BLaER1 treated with 17β-estradiol and CSF1 and Interleukin-3, amounts not matched to agents 10 nM and 100 nM (cell line): Measurements from ENCODE around the gene FAM216B.

Experiments
- H3K27ac ChIP-seq, 11 experiments: shearing (Covaris generic); formaldehyde crosslinking; 2 replicates each; pipeline ENCODE4 v1.8.1; 2022
- H3K27me3 ChIP-seq, 11 experiments: shearing (Covaris generic); formaldehyde crosslinking; 2 replicates each; pipeline ENCODE4 v1.8.1; 2022
- H3K36me3 ChIP-seq, 11 experiments: shearing (Covaris generic); formaldehyde crosslinking; 2 replicates each; pipeline ENCODE4 v1.8.1; 2022
- H3K4me1 ChIP-seq, 10 experiments: shearing (Covaris generic); formaldehyde crosslinking; 2 replicates each; pipeline ENCODE4 v1.8.1; 2022
- H3K4me2 ChIP-seq, 11 experiments: shearing (Covaris generic); formaldehyde crosslinking; 2 replicates each; pipeline ENCODE4 v1.8.1; 2022
- H3K4me3 ChIP-seq, 10 experiments: shearing (Covaris generic); formaldehyde crosslinking; 2 replicates each; pipeline ENCODE4 v1.8.1; 2022
- H3K9ac ChIP-seq, 11 experiments: shearing (Covaris generic); formaldehyde crosslinking; 2 replicates each; pipeline ENCODE4 v1.8.1; 2022
- H3K9me3 ChIP-seq, 11 experiments: shearing (Covaris generic); formaldehyde crosslinking; replicated peaks in 1 of 11; 2 replicates each; pipeline ENCODE4 v1.8.1; 2022
- H4K20me1 ChIP-seq, 11 experiments: shearing (Covaris generic); formaldehyde crosslinking; 2 replicates each; pipeline ENCODE4 v1.8.1; 2022
- Cebpa-rat ChIP-seq, 11 experiments: shearing (Covaris generic); IDR thresholded peaks; 2 replicates each; pipeline ENCODE4 v1.8.1; 2022

FAM216B gene

DNA sequence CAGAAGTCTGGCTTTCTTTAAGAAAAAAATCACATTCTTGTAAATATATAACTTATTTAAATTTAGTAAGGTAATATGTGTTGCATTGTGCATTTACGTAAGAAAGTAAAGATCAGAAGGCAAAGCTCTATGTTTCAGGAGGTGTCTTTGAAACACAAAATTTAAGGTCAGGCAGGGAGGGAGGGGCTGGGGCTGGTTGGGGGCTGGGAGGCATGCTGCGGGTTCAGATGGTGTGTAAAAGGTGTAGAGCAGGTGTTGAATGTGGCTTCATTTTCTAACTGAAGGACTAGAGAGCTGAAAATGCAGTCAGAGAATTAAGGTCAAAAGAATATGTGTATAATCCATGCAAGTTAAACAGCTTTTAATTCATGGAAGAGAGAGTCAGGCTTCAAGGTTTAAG is 14.3 kb downstream of the FAM216B start:
- no peak overlapping the region for H3K4me2 ChIP-seq
- H3K4me1 ChIP-seq, result no peaks in the 10 kb centered on the region
- no peak overlapping the region for H3K27ac ChIP-seq
- H3K27me3 ChIP-seq, result no peaks in the 10 kb centered on the region
- TF ChIP-seq Cebpa-rat (IDR thresholded peaks at IDR 0.05), result no peak
- peaks cover 0 to 7% (median 0%) of the 10 kb centered on the region in 11 experiments; a peak in 3 of 22 replicates for H3K9me3 ChIP-seq
- no peak overlapping the region for H3K9ac ChIP-seq
- no peaks in the 10 kb centered on the region for H3K36me3 ChIP-seq
- no peak overlapping the region for H3K4me3 ChIP-seq
- no peaks in the 10 kb centered on the region for H4K20me1 ChIP-seq

DNA sequence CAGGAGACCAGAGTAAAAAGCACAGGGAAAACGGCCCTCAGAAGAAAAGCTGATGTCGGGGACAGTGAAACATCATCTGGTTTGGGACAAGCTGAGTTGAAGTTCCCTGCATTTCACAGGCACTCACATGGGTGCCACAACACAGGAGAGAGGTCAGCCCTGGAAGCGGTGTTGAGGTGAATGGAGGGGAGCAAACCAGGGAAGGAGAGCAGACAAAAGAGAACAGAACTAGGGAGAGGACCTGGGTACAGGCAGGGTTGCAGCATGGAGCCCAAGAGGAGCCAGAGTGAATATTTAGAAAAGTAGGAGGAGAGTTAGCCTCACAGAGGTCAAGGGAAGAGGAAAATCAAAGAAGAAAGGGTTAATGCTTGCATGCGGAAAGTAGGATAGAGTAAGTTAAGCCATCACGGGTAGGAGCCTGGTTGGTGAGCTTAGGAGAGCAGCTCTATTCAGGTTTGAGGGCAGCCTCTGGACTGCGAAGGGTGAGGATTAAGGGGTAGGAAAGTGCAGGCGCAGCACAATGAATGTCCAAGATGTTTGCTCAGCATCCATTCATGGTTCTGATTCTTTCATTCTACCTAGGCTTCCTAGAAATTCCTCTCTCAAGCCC is 15.5 kb downstream of the FAM216B start:
- Histone ChIP-seq H3K4me1 (no peaks in the 10 kb centered on the region), H3K27me3 (no peaks in the 10 kb centered on the region), H3K9me3 (peaks cover 0 to 14% (median 0%) of the 10 kb centered on the region in 11 experiments; a peak in 10 of 22 replicates), H3K9ac (no peak overlapping the region), H3K36me3 (no peaks in the 10 kb centered on the region), H3K4me3 (no peak overlapping the region), H4K20me1 (no peaks in the 10 kb centered on the region), H3K4me2 (no peak overlapping the region), H3K27ac (no peak overlapping the region)
- TF ChIP-seq Cebpa-rat (IDR thresholded peaks at IDR 0.05), result no peak

DNA sequence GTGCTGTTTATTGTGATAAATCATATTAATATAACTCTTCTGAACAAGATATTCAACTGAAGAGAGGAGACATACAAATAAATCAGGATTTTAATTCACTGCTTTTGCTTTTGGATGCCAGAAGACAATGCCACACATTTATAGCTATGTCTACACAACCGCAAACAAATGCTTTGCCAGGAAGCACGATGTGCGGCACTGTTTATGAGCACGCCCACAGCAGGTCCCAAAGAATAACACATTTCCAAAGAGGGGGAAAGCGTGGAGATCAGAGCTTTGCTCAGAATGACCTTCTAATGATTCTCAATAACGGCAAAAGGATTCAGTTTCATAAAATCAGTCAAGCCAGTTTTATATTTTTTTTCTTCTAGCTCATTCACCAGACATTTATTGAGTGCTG is 16.7 kb downstream of the FAM216B start:
- H3K9me3 ChIP-seq, result peaks cover 0 to 26% (median 9%) of the 10 kb centered on the region in 11 experiments; a peak in 12 of 22 replicates
- no peak overlapping the region for H3K4me3 ChIP-seq
- H3K27me3 ChIP-seq, result no peaks in the 10 kb centered on the region
- no peak for TF ChIP-seq Cebpa-rat (IDR thresholded peaks at IDR 0.05)
- H3K9ac ChIP-seq, result no peak overlapping the region
- H4K20me1 ChIP-seq, result no peaks in the 10 kb centered on the region
- H3K36me3 ChIP-seq, result no peaks in the 10 kb centered on the region
- H3K4me1 ChIP-seq, result peaks cover 0 to 1% (median 0%) of the 10 kb centered on the region in 10 experiments; a peak in 3 of 20 replicates
- no peak overlapping the region for H3K27ac ChIP-seq
- H3K4me2 ChIP-seq, result no peak overlapping the region

DNA sequence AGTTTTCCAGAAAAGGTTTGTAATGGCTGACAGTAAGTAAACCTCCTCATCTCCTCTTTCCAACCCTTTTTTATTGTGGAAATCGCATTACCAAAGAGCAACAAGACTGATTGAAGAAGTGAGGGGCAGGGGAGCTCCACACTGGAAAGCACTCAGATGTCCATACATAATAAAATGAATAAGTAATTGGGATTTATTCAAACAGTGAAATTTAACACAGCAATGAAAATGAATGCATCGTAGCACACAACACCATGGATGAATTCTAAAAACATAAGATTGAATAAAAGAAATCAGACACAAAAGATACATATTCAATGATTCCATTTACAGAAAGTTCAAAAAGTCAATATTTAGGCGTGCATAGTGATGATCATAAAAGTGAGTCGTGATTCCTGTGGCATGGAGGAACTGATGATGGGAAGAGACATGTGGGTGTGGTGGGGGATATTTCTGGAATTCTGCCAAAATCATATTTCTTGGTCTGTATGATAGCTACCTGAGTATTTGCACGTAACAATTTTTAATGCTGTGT is 18.8 kb downstream of the FAM216B start:
- Histone ChIP-seq H3K9ac (no peak overlapping the region), H4K20me1 (no peaks in the 10 kb centered on the region), H3K4me3 (no peak overlapping the region), H3K27me3 (no peaks in the 10 kb centered on the region), H3K9me3 (peaks cover 0 to 19% (median 9%) of the 10 kb centered on the region in 11 experiments; a peak in 12 of 22 replicates), H3K36me3 (no peaks in the 10 kb centered on the region), H3K4me2 (no peak overlapping the region), H3K4me1 (peaks cover 0 to 22% (median 2%) of the 10 kb centered on the region in 10 experiments; a peak in 9 of 20 replicates), H3K27ac (no peak overlapping the region)
- no peak for TF ChIP-seq Cebpa-rat (IDR thresholded peaks at IDR 0.05)

DNA sequence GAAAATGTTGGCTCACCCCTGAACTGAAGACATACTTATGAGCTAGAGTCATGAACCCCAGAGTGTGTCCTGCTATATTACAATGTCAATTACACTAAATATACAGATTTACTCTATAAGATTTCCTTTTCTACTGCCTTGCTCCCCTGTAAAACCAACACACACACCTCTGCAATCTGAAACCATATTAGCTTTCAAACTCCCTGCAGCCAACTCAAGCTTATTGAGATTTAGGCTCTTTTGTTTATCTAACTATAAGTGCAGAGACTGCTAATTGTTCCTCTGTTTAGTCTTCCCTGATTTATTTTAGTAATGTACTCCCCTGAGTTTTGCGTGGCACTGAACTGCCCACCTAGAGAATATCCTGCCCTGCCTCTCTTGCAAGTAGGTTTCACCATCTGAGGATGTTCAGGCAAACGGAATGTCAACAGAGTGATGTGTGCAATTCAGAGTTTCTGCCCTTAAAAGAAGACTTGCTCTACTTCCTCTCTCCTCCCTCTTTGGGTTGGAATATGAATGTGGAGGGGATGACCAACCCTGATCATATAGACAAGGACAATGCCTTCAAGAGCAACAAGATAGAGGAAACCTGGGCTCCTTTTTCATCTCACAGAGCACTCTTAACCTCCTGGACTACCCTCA is 22.3 kb downstream of the FAM216B start:
- H3K4me3 ChIP-seq, result peak overlapping the region in 1 of 10 experiments; percentile 35; a peak in 1 of 20 replicates
- H3K9me3 ChIP-seq, result peaks cover 0 to 19% (median 9%) of the 10 kb centered on the region in 11 experiments; a peak in 12 of 22 replicates
- H3K36me3 ChIP-seq, result no peaks in the 10 kb centered on the region

DNA sequence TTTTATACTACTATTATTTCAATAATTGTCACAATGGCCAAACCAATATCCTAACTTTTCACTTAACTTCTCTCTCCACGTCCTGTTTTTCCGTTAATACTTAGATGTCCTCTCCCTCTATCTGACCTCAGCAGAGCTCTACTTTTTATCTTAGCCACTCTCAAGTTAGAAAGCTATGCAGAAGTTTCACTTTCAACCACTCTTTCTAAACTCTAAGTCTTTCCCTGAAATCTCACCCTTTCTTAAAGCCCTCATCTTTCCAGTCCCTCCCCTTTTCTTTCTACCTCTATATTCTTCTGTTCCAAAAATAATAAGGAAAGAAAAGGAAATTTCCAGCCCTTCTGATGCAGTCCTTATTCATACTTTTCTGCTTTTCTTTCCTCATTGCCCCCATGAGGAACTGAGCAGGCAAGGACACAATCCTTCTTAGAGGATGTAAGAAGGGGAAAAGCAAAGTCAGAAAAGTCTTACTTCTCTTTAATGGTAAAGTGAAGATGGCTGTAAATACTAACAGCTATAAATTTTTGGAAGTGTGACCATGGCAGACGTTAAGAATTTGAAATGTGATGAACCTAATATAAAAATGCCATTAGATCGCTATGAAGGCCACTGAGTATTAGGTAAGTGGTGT is 23.0 kb downstream of the FAM216B start:
- no peak for TF ChIP-seq Cebpa-rat (IDR thresholded peaks at IDR 0.05)
- Histone ChIP-seq H3K9me3 (peaks cover 0 to 19% (median 9%) of the 10 kb centered on the region in 11 experiments; a peak in 12 of 22 replicates), H3K4me3 (peak overlapping the region in 2 of 10 experiments; percentile 23 to 35; a peak in 2 of 20 replicates), H3K27ac (peak overlapping the region in 5 of 11 experiments; percentile 4 to 49 (median 31); a peak in 8 of 22 replicates), H3K4me1 (peaks cover 16 to 49% (median 20%) of the 10 kb centered on the region in 10 experiments), H4K20me1 (no peaks in the 10 kb centered on the region), H3K9ac (peak overlapping the region in 1 of 11 experiments; percentile 23; a peak in 1 of 22 replicates), H3K36me3 (no peaks in the 10 kb centered on the region), H3K27me3 (no peaks in the 10 kb centered on the region), H3K4me2 (peak overlapping the region in 5 of 11 experiments; percentile 14 to 77 (median 65); a peak in 9 of 22 replicates)

More for the DNA sequence above, 22.3 kb downstream of the FAM216B start:
- Histone ChIP-seq H3K4me2 (peak overlapping the region in 5 of 11 experiments; percentile 14 to 77 (median 65); a peak in 9 of 22 replicates), H3K27ac (peak overlapping the region in 5 of 11 experiments; percentile 4 to 49 (median 31); a peak in 7 of 22 replicates), H4K20me1 (no peaks in the 10 kb centered on the region), H3K4me1 (peaks cover 16 to 48% (median 20%) of the 10 kb centered on the region in 10 experiments), H3K9ac (no peak overlapping the region), H3K27me3 (no peaks in the 10 kb centered on the region)
- no peak for TF ChIP-seq Cebpa-rat (IDR thresholded peaks at IDR 0.05)

DNA sequence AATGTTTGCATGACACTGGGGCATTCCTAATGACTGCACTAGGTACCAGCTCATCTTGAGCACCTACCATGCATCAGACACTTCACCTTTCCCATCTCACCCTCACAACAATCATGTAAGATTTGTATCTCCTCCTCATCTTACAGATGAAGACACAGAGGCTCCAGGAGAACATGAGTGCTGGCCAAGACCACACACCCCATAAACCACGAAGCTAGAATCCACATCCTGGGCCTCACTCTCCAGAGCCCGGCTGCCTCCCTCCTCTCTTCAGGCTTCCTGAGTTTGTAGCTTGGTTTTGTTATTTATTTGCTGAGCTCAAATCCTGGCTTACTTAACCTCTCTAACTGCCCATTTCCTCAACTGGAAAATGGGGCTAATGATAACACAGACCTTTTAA is 25.9 kb downstream of the FAM216B start:
- H3K4me3 ChIP-seq, result no peak overlapping the region
- H3K36me3 ChIP-seq, result no peaks in the 10 kb centered on the region
- TF ChIP-seq Cebpa-rat (IDR thresholded peaks at IDR 0.05), result no peak
- H3K9ac ChIP-seq, result no peak overlapping the region
- no peaks in the 10 kb centered on the region for H4K20me1 ChIP-seq
- peak overlapping the region; percentile 40 to 65 (median 55) for H3K4me2 ChIP-seq
- peaks cover 0 to 10% (median 6%) of the 10 kb centered on the region in 11 experiments; a peak in 10 of 22 replicates for H3K9me3 ChIP-seq
- H3K27me3 ChIP-seq, result no peaks in the 10 kb centered on the region
- H3K4me1 ChIP-seq, result peaks cover 17 to 54% (median 25%) of the 10 kb centered on the region in 10 experiments
- peak overlapping the region in 4 of 11 experiments; percentile 14 to 26 (median 18); a peak in 4 of 22 replicates for H3K27ac ChIP-seq

DNA sequence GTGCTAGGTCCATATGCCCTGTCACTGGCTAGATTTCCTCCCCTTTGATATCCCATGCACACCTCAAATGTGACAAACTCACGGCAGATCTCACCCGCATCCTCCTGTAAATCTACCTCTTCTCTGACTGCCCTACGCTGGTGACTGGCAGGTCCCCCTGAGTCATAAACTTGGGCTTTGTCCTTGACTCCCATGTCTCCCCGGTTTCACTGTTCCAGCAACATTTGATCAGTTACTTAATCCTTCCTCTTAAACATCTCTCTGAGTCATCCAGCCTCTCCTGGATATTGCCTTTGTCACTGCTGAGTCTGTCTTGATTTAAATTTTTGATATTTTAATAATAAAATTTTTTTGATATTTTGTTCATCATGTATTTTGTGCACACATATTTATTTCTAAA is 26.5 kb downstream of the FAM216B start:
- H3K4me3 ChIP-seq, result no peak overlapping the region
- no peaks in the 10 kb centered on the region for H3K36me3 ChIP-seq

More for the DNA sequence above, 26.5 kb downstream of the FAM216B start:
- no peaks in the 10 kb centered on the region for H4K20me1 ChIP-seq
- no peak overlapping the region for H3K9ac ChIP-seq
- no peaks in the 10 kb centered on the region for H3K27me3 ChIP-seq
- H3K4me2 ChIP-seq, result peak overlapping the region; percentile 40 to 65 (median 55); a peak in 19 of 22 replicates
- peak overlapping the region in 5 of 11 experiments; percentile 14 to 34 (median 20); a peak in 4 of 22 replicates for H3K27ac ChIP-seq
- H3K9me3 ChIP-seq, result peaks cover 0 to 5% (median 0%) of the 10 kb centered on the region in 11 experiments; a peak in 6 of 22 replicates
- H3K4me1 ChIP-seq, result peaks cover 17 to 54% (median 25%) of the 10 kb centered on the region in 10 experiments
- TF ChIP-seq Cebpa-rat (IDR thresholded peaks at IDR 0.05), result no peak
